KMS-11 (cell line): ENCODE results near the gene PLCH1.
"Not testable (repeated sequence)": the region's sequence is repeated elsewhere in the genome, so short reads cannot be mapped to it uniquely, and the experiment has no call there.

Source experiments
- H2AFZ ChIP-seq: fragments of 200-600 bp; sonication (generic); 2 replicates; pipeline ENCODE4 v1.6.1; 2016; ENCODE audit warnings: antibody characterized with exemption, mixed run types, low read depth
- H3K27ac ChIP-seq: fragments of 200-600 bp; sonication (generic); 2 replicates; pipeline ENCODE4 v1.6.1; 2016; ENCODE audit warnings: mild to moderate bottlenecking, mixed run types
- H3K27me3 ChIP-seq: fragments of 200-600 bp; sonication (generic); 2 replicates; pipeline ENCODE4 v1.6.1; 2017; ENCODE audit warnings: mild to moderate bottlenecking, low read depth, mixed run types, moderate library complexity; ENCODE audit not compliant: insufficient read depth
- H3K36me3 ChIP-seq: fragments of 200-600 bp; sonication (generic); 2 replicates; pipeline ENCODE4 v1.6.1; 2017; ENCODE audit warnings: mild to moderate bottlenecking, mixed run types; ENCODE audit not compliant: insufficient read depth
- H3K4me1 ChIP-seq: fragments of 200-600 bp; sonication (generic); 2 replicates; pipeline ENCODE4 v1.6.1; 2016; ENCODE audit warnings: mild to moderate bottlenecking, low read depth, mixed run types; ENCODE audit not compliant: poor library complexity, severe bottlenecking
- H3K4me2 ChIP-seq: fragments of 200-600 bp; sonication (generic); 2 replicates; pipeline ENCODE4 v1.7.0; 2016; ENCODE audit warnings: mild to moderate bottlenecking, mixed run types
- H3K4me3 ChIP-seq: fragments of 200-600 bp; sonication (generic); IDR thresholded peaks from 2 replicates; pipeline ENCODE4 v1.6.1; 2017; ENCODE audit warnings: low read depth, low read length, mixed read lengths; ENCODE audit not compliant: insufficient read depth
- H3K79me2 ChIP-seq: fragments of 200-600 bp; sonication (generic); 2 replicates; pipeline ENCODE4 v1.6.1; 2016; ENCODE audit warnings: low read depth, mixed run types; ENCODE audit not compliant: insufficient read depth
- H3K9ac ChIP-seq: fragments of 200-600 bp; sonication (generic); 2 replicates; pipeline ENCODE4 v1.6.1; 2016; ENCODE audit warnings: mild to moderate bottlenecking, mixed run types
- H4K20me1 ChIP-seq: fragments of 200-600 bp; sonication (generic); 2 replicates; pipeline ENCODE4 v1.6.1; 2016; ENCODE audit warnings: mild to moderate bottlenecking, mixed run types; ENCODE audit not compliant: insufficient read depth
- CTCF ChIP-seq: fragments of 200-600 bp; sonication (generic); conservative IDR thresholded peaks from 2 replicates; pipeline ENCODE4 v1.6.1; 2017; ENCODE audit warnings: low read depth, mild to moderate bottlenecking, antibody characterized with exemption, low read length, moderate library complexity, mixed read lengths

Gene PLCH1

GRCh38 chr3:155634121-155634719 is 110.7 kb downstream of the PLCH1 start:
- H3K79me2 ChIP-seq, result no peaks in the 10 kb centered on the region
- H3K4me2 ChIP-seq, result no peak overlapping the region
- no peak overlapping the region for H2AFZ ChIP-seq
- H4K20me1 ChIP-seq, result no peaks in the 10 kb centered on the region
- H3K36me3 ChIP-seq, result no peaks in the 10 kb centered on the region
- no peak for TF ChIP-seq CTCF
- H3K9ac ChIP-seq, result no peak overlapping the region
- no peaks in the 10 kb centered on the region for H3K27me3 ChIP-seq
- H3K4me3 ChIP-seq, result no peak overlapping the region
- H3K4me1 ChIP-seq, result no peaks in the 10 kb centered on the region
- no peak overlapping the region for H3K27ac ChIP-seq

- H4K20me1 ChIP-seq, result no peaks in the 10 kb centered on the region
- no peak overlapping the region for H3K9ac ChIP-seq
- H3K4me3 ChIP-seq, result no peak overlapping the region
- H3K27me3 ChIP-seq, result no peaks in the 10 kb centered on the region
- no peaks in the 10 kb centered on the region for H3K4me1 ChIP-seq
- no peak overlapping the region for H3K4me2 ChIP-seq
- H3K27ac ChIP-seq, result no peak overlapping the region
- H2AFZ ChIP-seq, result no peak overlapping the region
- no peak for TF ChIP-seq CTCF
- H3K79me2 ChIP-seq, result no peaks in the 10 kb centered on the region
- no peaks in the 10 kb centered on the region for H3K36me3 ChIP-seq
Observed at GRCh38 chr3:155631323-155632019, 113.4 kb downstream of the PLCH1 start.

GRCh38 chr3:155629556-155629955 is 115.3 kb downstream of the PLCH1 start:
- Histone ChIP-seq H3K9ac (no peak overlapping the region), H3K4me1 (no peaks in the 10 kb centered on the region), H3K4me2 (no peak overlapping the region), H4K20me1 (no peaks in the 10 kb centered on the region), H3K27me3 (no peaks in the 10 kb centered on the region), H3K36me3 (no peaks in the 10 kb centered on the region), H3K27ac (no peak overlapping the region), H3K4me3 (no peak overlapping the region), H3K79me2 (no peaks in the 10 kb centered on the region), H2AFZ (no peak overlapping the region)
- TF ChIP-seq CTCF, result no peak

- H3K4me2 ChIP-seq, result no peak overlapping the region
- no peaks in the 10 kb centered on the region for H3K4me1 ChIP-seq
- no peaks in the 10 kb centered on the region for H4K20me1 ChIP-seq
- no peaks in the 10 kb centered on the region for H3K79me2 ChIP-seq
- no peak overlapping the region for H3K4me3 ChIP-seq
- no peak for TF ChIP-seq CTCF
- H3K9ac ChIP-seq, result no peak overlapping the region
- H2AFZ ChIP-seq, result no peak overlapping the region
- no peaks in the 10 kb centered on the region for H3K36me3 ChIP-seq
- H3K27me3 ChIP-seq, result no peaks in the 10 kb centered on the region
- H3K27ac ChIP-seq, result no peak overlapping the region
Observed at GRCh38 chr3:155629056-155629455, 115.8 kb downstream of the PLCH1 start.

GRCh38 chr3:155622647-155623046 is 122.2 kb downstream of the PLCH1 start:
- not testable (repeated sequence) for H3K4me3 ChIP-seq, H3K9ac ChIP-seq, H3K4me2 ChIP-seq, H4K20me1 ChIP-seq, H2AFZ ChIP-seq, H3K27ac ChIP-seq, H3K36me3 ChIP-seq, H3K79me2 ChIP-seq, H3K4me1 ChIP-seq, H3K27me3 ChIP-seq

- not testable (repeated sequence) for H2AFZ ChIP-seq, H3K9ac ChIP-seq, H3K36me3 ChIP-seq, H3K27ac ChIP-seq, H3K27me3 ChIP-seq, H3K4me3 ChIP-seq, H3K4me2 ChIP-seq, H3K79me2 ChIP-seq, H3K4me1 ChIP-seq, H4K20me1 ChIP-seq
Observed at GRCh38 chr3:155620552-155620951, 124.3 kb downstream of the PLCH1 start.
